Subcutaneous adipose tissue (tissue), 4 donors: ENCODE results near the gene DLG2. TPM values are rescaled to one million over a fixed set of nuclear protein-coding genes. Genes with fewer than 3 reads are reported as not detected.

Source experiments
- CTCF ChIP-seq: fragments of 450-650 bp; IDR thresholded peaks from one replicate; pipeline ENCODE4 v1.5.1; 2016; ENCODE audit warnings: low read depth, mild to moderate bottlenecking, control low read depth, antibody characterized with exemption, moderate library complexity
- total RNA-seq, 4 donors: library from RNA; depleted of rRNA; stranded (reverse); fragments of >200 nt; gene quantifications; one replicate each; pipeline ENCODE4 v1.1.0, GENCODE V29; 2016

DLG2 gene
- total RNA-seq, 4 donors from 2014 or later: 3.6 to 7.0 (median 6.1) TPM

GRCh38 chr11:83782329-83782728, 1844.8 kb downstream of the DLG2 start:
- no peak for TF ChIP-seq CTCF

- no peak for TF ChIP-seq CTCF
Measured at GRCh38 chr11:83779876-83780275, 1847.3 kb downstream of the DLG2 start.

- TF ChIP-seq CTCF: no peak
Measured at GRCh38 chr11:83778596-83778995, 1848.5 kb downstream of the DLG2 start.

GRCh38 chr11:83773950-83774880, 1852.9 kb downstream of the DLG2 start:
- TF ChIP-seq CTCF: no peak

GRCh38 chr11:83768489-83768888, 1858.7 kb downstream of the DLG2 start:
- TF ChIP-seq CTCF: no peak

- no peak for TF ChIP-seq CTCF
Measured at GRCh38 chr11:83766932-83767331, 1860.2 kb downstream of the DLG2 start.

- TF ChIP-seq CTCF: no peak
Measured at GRCh38 chr11:83764643-83765042, 1862.5 kb downstream of the DLG2 start.
